DMS 273 (cell line): ENCODE data around the gene SPTBN5.

Source experiments
- DNase-seq: peaks from one replicate; lab custom pipeline; 2025; ENCODE audit not compliant: unreplicated experiment; lab: John Stamatoyannopoulos, UW

SPTBN5 gene

DNA sequence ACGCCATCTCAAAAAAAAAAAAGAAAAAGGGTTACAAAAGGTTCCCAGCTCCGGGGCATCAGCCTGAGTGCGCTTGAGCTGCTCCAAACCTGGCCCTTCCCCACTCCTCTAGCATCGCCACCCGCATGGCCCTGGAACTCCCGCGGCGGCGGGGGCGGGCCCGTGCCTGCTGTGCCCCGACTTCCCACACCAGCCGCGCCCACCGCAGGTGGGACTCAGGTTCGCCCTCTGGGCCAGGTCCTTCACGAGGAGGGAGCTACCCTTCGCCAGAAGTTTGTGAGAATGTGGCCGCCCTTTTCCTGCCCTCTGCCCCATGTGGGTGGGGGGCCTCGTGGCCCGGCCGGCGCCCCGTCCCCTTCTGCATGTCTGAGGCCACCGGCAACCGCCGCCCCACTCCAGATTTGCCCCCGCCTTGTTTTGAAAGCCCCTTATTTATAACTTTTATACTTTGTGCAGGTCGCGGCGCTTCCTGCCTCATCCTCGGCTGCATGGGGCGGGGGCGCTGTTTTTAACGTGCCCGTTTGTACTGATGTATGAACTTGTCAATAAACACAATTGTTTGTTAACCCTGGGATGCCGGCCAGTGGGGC, 66.5 kb downstream of the SPTBN5 start:
- DNase-seq, result peak; percentile 52

DNA sequence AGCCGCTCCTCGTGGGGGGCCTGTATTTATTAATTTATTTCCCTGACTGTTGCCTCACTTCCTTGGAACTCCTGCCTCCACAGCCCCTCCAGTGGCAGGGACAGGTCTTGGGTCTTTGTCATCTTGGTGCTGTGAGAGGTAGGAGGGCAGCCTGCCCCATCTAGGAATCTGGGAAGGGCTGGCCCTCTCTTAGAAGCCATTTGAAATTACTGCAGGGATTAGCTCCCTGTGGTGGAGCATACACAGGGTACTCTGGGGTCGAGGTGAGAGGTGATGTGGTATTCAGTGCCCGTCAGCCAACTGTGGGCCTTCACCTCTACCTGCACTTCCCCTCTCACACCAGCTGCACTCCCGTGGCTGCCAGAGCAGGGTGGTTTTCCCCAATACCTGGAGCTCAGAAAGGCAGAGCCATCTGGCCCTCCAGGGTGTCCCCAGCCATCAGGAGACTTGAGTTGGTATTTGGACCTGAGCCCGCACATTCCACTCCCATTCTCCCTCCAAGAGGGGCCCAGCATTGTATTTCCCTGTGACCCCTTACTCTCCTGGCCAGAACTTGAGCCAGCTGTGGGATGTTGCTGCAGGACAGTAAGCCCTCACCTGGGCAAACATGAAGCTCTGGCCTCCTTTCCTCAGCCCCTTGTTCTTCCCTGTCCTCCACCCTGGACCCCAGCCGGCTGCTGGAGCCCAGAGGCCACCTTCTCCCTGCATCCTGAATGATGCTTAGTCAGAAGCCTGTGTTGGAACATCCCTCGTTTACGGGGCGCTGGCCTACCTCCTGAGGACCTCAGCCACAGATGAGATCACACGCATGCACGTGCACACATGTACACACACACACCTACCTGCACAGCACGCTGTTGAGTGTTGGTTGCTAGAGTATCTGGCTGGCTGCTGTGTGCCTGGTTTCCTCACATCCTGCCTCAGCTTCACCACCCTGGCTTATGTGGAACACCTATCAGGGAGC, 68.0 kb downstream of the SPTBN5 start:
- peak; percentile 25 for DNase-seq

DNA sequence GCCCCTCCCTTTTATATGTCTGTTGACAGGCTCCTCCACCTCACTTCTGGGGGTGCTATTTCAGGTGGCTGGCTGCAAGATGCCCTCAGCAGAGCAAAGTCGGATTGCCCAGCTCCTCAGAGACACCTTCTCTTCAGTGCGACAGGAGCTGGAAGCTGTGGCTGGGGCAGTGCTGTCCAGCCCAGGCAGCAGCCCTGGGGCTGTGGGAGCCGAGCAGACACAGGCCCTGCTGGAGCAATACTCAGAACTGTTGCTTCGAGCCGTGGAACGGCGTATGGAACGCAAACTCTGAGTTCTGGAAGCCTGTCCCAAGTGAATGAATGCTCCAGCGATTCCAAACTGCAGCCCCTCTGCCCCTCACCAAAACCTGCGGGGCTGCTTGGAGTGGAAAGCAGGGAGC, 68.7 kb downstream of the SPTBN5 start:
- no peak for DNase-seq

DNA sequence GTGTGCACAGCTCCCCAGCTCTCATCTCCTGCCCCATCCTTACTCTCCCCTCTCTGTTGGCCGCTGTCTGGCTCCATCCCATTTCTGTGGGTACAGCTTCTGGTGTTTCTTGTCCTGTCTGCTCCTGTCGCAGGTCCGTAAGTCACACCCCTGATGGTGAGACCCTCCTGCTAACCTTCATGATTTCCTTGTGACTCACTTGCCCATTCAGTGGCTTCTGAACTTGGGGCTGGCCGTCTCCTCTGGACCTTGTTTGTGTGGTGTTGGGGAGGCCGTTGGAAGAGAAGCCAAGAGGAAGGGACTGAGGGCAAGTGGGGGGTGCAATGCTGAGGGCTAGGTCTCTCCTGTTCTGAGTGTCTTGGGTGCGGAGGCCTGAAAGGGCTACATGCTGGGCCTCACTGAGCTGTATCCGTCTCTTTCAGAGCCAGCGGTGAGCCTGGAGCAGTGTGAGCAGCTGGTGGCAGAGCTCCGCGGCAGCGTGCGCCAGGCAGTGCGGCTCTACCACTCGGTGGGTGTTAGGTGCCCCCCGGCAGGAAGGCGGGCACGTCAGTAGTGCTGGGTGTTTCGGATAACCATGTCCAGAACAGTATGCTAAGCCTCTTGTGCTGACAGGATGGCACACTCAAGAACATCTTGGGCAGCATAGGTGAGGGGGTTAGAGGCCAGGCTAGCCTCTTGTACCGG, 69.6 kb downstream of the SPTBN5 start:
- DNase-seq, result no peak

DNA sequence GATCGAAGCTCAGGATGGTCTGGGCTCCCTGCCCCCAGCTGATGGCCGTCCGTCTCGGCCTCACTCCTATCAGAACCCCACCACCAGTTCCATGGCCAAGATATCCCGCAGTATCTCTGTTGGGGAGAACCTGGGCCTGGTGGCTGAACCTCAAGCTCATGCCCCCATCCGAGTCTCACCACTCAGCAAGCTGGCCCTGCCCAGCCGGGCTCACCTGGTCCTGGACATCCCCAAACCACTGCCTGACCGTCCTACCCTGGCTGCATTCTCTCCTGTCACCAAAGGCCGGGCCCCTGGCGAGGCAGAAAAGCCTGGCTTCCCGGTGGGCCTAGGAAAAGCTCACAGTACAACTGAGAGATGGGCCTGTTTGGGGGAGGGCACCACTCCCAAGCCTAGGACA, 70.4 kb downstream of the SPTBN5 start:
- DNase-seq, result no peak

DNA sequence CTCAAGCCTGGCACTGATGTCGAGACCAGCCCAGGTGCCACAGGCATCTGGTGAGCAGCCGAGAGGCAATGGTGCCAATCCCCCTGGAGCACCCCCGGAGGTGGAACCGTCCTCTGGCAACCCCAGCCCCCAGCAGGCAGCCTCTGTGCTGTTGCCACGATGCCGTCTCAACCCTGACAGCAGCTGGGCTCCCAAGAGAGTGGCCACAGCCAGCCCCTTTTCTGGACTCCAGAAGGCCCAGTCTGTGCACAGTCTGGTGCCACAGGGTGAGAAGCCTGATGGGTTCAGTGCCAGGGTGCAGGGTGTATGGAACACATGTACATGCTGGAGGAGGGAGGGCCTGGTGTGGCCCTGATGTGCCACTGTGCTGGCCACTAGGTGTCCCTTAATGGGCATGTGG, 70.9 kb downstream of the SPTBN5 start:
- peak; percentile 59 for DNase-seq

DNA sequence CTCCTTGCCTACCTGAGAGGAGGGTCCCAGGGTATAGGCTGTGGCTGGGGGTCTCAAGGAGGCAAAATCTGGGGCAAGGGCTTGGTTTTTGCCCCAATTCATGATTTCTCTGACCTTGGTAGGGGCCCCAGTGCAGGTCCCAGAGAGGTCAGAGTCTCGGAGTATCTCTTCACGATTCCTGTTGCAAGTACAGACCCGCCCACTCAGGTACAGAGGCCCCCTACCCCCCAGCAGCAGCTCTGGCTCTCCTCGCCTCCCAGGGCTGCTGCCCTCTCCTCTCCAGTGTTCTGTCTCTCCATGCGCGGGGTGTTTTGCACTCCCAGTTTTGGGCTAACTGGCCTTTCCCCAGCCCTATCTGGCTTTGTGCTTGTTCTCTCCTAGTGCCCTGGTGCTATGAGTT, 71.4 kb downstream of the SPTBN5 start:
- no peak for DNase-seq

DNA sequence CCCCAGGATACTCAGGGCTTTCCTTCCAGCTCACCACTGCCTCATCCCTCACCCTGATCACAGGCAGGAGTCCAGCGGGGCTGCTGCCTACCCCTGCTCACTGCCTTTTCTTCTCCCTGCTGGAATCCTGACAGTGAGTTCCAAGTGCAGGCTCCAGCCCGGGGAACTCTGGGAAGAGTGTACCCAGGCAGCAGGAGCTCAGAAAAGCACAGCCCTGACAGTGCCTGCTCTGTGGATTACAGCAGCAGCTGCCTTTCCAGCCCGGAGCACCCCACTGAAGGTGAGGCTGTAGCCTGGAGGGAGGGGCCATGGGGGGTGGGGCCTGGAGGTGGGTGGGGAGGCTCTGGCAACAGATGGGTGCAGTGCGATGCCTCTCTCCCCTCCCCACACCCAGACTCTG, 72.0 kb downstream of the SPTBN5 start:
- DNase-seq, result peak; percentile 37

DNA sequence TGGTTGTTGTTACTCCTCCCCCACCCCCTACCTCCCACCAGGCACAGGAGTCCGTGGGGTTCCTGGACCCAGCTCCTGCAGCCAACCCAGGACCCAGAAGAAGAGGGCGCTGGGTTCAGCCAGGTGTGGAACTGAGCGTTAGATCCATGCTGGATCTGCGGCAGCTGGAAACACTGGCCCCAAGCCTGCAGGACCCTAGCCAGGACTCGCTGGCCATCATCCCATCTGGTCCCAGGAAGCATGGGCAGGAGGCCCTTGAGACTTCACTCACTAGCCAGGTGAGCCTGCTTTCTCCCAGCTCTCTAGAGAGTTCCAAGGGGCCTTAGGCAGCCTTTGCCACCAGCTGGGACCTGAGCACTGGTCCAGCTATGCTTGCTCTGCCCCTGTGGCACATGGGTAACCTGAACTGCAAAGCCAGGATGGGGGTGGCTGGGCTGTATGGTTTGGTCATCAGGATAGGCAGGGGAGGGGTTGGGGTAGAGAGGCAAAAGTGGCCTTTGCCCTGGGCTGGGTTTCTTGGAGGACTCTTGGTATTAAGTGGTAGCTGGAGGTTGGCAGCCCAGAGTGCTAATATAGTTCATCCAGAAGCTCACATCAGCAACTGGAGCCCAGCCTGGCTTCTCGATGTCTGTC, 72.9 kb downstream of the SPTBN5 start:
- no peak for DNase-seq

DNA sequence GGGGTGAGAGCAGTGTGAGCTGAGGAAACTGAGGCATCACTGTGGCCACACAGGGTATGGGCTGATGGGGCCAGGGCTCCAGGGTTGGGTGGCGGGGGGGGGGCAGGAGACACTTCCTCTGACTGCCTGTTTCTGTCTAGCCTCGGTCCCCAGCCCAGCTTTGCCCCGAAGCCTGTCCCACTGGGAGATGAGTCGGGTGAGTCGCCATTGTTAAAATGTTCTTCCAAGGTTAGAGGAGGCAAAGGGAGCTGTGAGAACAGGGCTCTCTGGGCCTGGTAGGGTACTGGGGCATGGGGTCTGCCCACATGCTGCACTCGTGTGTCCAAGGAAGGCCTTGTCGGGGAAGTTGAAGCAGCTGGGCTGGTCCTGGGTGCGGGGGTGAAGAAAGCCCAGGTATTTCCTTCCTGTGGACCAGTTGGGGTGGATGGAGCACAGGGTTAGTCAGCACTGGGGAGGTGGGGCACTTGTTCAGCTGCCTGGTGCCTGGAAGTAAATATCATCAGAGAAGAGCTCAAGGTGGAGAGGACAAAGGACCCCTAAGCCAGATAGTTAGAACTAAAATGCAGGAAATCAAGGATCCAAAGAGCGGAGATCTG, 74.3 kb downstream of the SPTBN5 start:
- DNase-seq, result no peak

DNA sequence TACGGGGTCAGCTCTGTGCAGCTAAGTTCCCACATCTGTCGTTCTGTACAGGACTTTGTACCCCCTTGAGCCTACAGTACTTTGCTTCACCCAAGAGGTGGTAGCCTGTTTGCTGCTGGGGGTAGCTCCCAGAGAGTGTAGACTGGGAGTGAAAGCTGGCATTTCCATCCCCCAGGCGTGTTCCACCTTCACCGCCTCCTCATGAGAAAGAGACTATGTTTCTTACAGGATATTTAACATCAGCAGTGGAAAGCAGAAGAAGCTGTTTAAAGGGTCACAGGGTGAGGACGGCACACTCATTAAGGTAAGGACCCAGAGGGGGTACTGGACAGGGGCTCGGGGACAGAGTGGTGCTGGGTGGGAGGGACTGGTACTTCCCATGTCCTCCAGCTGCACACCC, 76.1 kb downstream of the SPTBN5 start:
- no peak for DNase-seq

DNA sequence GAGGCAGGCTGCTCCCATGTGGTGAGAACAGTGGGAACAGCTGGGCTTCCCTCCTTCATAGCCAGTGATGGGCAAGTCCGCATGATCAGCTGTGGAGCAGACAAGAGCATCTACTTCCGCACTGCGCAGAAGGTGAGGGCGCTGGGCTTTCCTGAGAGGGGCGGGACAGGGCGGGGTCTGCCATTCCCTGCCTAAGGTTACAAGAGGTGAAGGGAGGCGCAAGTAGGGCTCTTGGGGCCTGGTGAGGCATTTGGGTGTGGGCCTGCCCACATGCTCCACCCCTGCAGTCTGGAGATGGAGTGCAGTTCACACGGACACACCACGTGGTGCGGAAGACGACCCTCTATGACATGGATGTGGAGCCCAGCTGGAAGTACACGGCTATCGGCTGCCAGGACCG, 76.5 kb downstream of the SPTBN5 start:
- no peak for DNase-seq

DNA sequence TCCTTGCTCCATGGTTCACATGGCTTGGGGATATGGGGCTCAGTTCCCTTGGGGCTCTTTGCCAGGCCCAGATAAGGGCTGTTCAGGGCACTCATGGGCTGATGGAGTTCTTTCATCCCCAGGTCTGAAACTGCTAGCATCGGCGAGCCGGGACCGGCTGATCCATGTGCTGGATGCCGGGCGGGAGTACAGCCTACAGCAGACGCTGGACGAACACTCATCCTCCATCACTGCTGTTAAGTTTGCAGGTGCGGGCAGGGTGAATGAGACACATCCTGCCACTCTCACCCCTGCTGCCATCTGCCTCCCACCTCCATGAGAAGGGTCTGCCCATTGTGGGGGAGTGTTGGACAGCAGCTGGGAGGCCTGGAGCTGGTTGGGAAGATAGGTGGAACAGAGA, 77.1 kb downstream of the SPTBN5 start:
- DNase-seq, result no peak

DNA sequence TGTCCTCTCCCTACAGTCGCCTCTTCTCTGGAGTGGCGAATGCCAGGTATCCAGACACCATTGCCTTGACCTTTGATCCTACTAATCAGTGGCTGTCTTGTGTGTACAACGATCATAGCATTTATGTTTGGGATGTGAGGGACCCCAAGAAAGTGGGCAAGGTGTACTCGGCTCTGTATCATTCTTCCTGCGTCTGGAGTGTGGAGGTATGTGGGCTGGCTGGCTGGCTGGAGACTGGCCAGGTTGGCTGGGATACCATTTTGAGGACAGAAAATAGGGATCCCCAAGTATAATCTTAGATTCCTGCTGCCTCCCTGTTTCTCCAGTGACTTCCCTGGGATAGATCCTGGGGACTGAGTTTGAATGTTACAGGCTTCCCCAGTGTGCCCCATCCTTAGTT, 79.3 kb downstream of the SPTBN5 start:
- no peak for DNase-seq

DNA sequence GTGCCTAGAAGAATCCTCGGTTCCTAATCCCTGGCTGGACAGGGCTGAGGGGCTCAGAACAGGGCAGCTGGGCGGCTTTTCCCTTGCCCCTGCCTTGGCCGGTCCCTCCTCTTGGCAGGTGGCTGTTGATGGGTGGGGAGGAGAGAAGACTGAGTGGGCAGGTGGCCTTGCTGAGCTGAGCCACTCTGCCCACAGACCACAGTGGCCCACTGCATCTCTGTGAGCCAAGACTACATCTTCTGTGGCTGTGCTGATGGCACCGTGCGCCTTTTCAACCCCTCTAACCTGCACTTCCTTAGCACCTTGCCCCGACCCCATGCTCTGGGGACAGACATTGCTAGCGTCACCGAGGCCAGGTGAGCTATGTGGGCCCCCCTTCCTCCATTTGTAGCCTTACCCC, 80.4 kb downstream of the SPTBN5 start:
- DNase-seq, result no peak

DNA sequence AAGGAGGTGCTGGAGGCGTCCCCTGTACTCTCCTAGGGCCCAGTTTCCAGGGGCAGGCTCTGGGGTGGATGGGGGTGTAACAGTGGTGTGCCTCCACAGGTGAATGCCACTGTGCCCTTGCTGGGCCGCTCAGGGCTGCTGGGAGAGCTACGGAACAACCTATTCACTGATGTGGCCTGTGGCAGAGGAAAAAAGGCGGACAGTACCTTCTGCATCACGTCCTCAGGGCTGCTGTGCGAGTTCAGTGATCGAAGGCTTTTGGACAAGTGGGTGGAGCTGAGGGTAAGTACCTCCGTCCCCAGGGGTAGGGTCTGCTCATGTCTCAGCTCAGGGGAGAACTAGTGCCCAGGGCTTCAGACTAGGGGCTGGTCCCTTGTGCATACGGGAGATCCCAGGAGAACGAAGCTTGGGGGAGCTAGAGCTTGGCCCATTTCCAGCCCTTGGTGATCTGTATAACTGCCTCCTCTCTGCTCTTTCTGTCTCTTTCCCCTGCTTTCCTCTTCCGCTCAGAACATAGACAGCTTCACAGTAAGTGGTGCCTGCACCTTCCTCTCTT, 81.0 kb downstream of the SPTBN5 start:
- DNase-seq, result no peak

DNA sequence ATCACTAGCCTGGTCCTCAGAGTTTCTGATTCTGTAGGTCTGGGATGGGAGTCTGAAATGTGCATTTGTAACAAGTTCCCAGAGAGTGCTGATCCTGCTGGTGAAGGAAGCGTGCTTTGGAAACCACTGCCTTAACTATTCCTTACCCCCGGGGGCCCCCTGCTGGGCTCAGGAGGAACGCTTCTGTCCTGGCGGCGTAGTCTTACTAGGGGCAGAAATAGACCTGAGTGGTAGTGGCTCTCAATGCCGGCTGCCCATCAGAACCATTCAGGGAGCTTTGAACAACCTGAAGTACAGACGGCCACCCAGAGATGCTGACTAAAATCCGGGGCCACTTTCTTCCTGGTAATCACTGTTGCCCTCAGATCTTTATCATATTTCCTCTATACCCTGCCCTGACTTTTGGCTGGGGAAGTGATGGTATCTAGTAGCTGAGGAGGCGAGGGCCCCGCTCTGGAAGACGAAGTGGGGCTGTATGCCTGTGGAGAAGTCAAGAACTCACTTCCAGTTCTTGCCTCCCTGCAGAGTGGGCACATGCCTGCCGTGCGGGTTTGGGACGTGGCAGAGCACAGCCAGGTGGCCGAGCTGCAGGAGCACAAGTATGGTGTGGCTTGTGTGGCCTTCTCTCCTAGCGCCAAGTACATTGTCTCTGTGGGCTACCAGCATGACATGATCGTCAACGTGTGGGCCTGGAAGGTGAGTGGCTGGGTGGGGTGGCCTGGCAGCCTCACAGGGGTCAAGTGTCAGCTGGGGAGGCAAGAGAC, 82.2 kb downstream of the SPTBN5 start:
- peak; percentile 88 for DNase-seq

DNA sequence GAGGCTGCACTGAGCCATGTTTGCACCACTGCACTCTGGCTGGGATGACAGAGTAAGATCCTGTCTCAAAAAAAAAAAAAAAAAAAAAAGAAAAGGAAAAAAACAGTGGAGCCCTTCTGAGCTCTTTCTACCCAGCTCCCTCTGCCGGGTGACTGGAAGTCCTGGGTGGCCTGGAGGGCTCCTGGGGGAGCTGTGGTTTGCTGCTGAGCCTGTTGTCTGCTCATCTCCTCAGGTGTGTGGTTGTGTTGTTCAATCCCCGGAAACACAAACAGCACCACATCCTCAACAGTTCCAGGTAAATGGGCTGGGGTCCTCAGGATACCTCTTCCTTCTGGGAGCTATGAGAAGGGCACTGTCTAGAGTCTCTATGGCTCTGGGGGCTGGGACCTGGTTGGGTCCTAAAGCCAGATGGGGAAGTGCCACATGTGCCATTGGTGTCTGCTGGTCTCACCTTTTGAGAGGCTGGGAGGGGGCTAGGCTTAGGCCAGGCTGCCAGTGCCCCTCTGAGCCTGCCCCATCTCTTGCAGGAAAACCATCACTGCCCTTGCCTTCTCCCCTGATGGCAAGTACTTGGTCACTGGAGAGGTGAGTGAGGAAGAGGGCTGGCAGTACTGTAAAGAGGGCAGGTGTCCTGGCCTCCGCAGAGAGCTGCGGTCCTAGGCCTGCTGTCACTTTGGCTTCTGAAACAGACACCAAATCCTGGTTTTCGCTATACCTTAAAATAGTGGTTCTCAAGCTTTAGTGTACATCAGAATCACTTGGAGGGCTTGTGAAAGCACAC, 83.0 kb downstream of the SPTBN5 start:
- DNase-seq, result no peak

DNA sequence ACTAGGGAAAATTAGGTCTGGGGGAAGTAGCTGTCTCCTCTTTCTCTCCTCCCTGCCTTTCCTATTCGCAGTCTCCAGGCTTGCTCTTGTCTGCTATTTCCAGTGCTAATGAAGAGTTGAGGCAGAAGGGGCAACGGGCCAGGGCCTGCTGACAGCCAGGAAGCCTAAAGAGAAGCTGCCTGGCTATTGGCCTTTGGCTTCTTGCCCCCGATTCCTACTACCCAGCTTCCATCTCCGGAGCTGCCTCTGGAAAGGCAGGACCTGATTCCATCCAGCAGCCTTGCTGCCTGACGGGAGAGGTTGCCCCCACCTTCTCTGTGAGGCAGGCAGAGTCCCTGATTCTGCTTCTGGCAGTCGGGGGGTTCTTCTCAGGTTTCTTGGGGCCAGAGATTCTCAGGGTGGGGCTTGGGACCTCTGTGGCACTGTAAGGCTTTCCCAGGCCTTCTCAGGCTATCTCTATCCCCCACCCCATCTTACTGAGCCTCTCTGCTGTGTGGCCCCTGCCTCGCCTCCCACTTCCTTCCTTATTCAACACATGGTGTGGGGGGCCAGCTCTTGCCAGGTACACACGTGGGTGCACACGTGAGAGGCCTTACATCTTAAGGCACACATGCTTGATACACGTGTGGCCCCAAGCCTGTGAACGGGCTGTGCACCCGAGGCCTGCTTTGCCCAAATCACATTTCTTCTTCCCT, 84.2 kb downstream of the SPTBN5 start:
- no peak for DNase-seq
